GM13976 (cell line): ENCODE results near the gene COL26A1.
"Not testable (repeated sequence)": the region's sequence is repeated elsewhere in the genome, so short reads cannot be mapped to it uniquely, and the experiment has no call there.

ENCODE experiments used
- DNase-seq: peaks from one replicate; pipeline ENCODE4 v3.0.0; 2012; ENCODE audit warnings: low spot score
- CTCF ChIP-seq: IDR thresholded peaks from 2 replicates; pipeline ENCODE4 v1.5.1; 2012; ENCODE audit warnings: borderline replicate concordance, mild to moderate bottlenecking; ENCODE audit not compliant: insufficient read depth; ENCODE audit errors: extremely low read depth, missing control alignments, control extremely low read depth
- in situ Hi-C: fragments of 300-500 bp; cut with MboI; formaldehyde crosslinking; loops from one replicate; pipeline ENCODE4 v1.12.0; 2022; ENCODE audit warnings: low sequenced_read_pairs, mixed read lengths, inconsistent platforms; ENCODE audit not compliant: unreplicated experiment

The COL26A1 gene

GRCh38 chr7:101428093-101428866, 65.6 kb downstream of the COL26A1 start:
- TF ChIP-seq CTCF: no peak
- in situ Hi-C loops: no loop called here
- no peak for DNase-seq

DNA sequence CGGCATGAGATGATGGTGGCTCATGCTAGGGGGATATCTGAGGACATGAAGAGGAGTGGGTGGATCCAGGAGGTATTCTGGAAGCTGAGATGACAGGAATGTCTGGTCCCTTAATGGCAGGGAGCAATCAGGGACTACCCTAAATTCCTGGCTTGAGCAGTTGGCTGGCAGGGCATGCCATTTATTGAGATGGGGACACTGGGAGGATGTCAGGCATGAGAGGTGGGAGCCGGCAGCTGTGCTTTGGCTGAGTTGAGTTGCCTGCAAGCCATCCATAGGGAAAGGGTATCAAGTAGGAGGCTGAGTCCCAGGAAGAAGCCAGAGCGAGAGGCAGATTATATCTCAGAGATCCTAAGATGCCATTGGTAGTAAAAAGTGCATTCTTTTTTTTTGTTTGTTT, 69.6 kb downstream of the COL26A1 start:
- in situ Hi-C loops: no loop called here
- DNase-seq: no peak
- TF ChIP-seq CTCF: no peak

GRCh38 chr7:101433688-101434087, 71.0 kb downstream of the COL26A1 start:
- in situ Hi-C loops: no loop called here
- no peak for TF ChIP-seq CTCF
- DNase-seq: no peak

- in situ Hi-C loops, DNase-seq: not testable (repeated sequence)
These were observed 71.5 kb downstream of the COL26A1 start for GRCh38 chr7:101434155-101434554.

- DNase-seq: no peak
- no peak for TF ChIP-seq CTCF
- in situ Hi-C loops: no loop called here
These were observed 73.0 kb downstream of the COL26A1 start for GRCh38 chr7:101435461-101436220.

DNA sequence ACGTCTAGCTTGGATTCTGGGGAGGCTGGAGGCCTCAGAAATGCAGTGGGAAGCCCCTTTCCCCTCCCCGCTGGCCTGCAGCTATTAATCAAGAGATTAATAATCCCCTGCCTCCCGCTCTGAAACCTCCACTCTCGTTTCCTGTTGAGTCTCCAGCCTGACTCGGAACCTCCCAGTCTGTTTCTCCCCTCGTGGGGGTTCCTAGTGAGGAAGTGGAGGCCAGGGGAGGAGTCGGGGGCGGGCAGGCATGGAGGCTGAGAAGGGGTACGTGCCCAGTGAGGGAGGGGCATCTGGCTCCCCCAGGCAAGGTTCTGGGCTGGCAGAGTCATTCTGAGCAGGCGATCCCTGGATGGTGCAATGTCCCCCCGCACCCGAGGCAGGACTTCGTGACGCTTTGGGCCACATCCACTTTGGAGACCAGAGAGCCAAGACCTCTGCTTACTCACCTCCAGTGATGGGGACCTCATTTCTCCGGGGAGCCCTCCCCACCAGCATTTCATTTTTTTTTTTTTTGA, 73.6 kb downstream of the COL26A1 start:
- DNase-seq: no peak
- in situ Hi-C loops: no loop called here
- TF ChIP-seq CTCF: no peak

DNA sequence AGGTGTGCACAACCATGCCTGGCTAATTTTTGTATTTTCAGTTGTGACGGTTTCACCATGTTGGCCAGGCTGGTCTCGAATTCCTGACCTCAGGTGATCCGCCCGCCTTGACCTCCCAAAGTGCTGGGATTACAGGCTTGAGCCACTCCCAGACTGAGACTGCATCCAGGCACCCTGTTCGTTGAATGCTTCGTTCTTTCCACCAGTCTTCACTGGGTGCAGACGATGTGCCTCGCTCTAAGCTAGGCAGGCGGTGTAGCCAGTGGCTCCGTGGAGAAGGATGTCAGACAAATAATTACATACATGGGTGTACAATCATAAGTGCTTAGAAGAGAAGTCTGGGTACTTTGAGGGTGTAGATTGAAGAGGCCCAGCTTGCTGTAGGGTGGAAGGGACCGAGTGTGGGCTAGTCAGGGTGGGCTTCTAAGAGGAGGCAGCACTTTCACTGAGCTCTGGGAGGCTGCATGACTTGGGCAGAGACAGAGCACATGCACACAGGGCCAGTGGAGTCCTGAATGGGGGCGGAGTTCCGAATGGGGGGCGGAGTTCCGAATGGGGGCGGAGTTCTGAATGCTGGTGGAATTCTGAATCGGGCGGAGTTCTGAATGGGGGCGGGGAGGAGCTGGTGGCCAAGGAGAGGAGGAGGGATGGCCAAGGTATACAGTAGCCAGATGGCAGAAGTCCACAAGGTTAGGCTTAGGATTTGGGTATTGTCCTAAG, 74.3 kb downstream of the COL26A1 start:
- TF ChIP-seq CTCF: no peak
- in situ Hi-C loops: no loop called here
- no peak for DNase-seq
